Body of pancreas (tissue), 4 donors: ENCODE data around the gene PERCC1.

Experiments used
- POLR2A ChIP-seq, 3 donors: fragments of 450-650 bp; IDR thresholded peaks; one replicate each; pipeline ENCODE4 v1.6.1; 2016; ENCODE audit warnings: antibody characterized with exemption in 3 of 3, mild to moderate bottlenecking in 2 of 3
- TF ChIP-seq, protein P1 (sequence below), 7 experiments: fragments of 450-650 bp in 4 of 7; fragments of 200-600 bp in 3 of 7; sonication (generic) in 3 of 7; IDR thresholded peaks; one replicate each; pipeline ENCODE4 v1.5.1; 2016 to 2019; ENCODE audit warnings: antibody characterized with exemption in 7 of 7

DNA sequence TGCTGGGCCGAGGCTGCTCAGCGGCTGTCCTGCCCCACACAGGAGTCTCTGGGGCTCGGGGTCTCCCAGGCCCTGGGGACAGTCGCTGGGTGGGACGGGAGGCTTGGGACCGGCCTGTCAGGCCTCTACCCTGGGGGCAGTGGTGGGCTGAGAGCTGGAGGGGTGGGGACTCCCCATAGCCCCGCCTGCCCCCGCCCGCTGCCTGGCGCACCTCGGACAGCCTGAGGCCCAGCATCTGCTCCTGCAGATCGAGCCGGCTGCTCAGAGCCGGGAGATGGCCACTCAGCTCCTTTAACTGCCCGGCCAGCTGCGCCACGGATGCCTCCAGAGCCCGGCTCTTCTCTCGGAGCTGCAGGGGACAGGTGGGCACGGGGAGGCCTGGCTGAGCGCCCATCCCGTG, 6.7 kb downstream of the PERCC1 start:
- TF ChIP-seq, protein P1, sequence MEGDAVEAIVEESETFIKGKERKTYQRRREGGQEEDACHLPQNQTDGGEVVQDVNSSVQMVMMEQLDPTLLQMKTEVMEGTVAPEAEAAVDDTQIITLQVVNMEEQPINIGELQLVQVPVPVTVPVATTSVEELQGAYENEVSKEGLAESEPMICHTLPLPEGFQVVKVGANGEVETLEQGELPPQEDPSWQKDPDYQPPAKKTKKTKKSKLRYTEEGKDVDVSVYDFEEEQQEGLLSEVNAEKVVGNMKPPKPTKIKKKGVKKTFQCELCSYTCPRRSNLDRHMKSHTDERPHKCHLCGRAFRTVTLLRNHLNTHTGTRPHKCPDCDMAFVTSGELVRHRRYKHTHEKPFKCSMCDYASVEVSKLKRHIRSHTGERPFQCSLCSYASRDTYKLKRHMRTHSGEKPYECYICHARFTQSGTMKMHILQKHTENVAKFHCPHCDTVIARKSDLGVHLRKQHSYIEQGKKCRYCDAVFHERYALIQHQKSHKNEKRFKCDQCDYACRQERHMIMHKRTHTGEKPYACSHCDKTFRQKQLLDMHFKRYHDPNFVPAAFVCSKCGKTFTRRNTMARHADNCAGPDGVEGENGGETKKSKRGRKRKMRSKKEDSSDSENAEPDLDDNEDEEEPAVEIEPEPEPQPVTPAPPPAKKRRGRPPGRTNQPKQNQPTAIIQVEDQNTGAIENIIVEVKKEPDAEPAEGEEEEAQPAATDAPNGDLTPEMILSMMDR (IDR thresholded peaks at IDR 0.05) = no peak
- TF ChIP-seq POLR2A (IDR thresholded peaks at IDR 0.05) = no peak
